GM23248 (cell line): Measurements from ENCODE around the gene STK32A. TPM values are rescaled to one million over a fixed set of nuclear protein-coding genes. Genes with fewer than 3 reads are reported as not detected.

ENCODE experiments used
- DNase-seq: peaks from one replicate; pipeline ENCODE4 v3.0.0-alpha.2; 2015
- H2AFZ ChIP-seq: fragments of 200-600 bp; sonication (generic); 2 replicates; pipeline ENCODE4 v1.6.1; 2016; ENCODE audit warnings: antibody characterized with exemption
- H3F3A ChIP-seq: fragments of 200-600 bp; sonication (generic); 2 replicates; pipeline ENCODE4 v1.6.1; 2016; ENCODE audit warnings: mild to moderate bottlenecking, antibody characterized with exemption, mixed run types; ENCODE audit not compliant: insufficient read depth
- H3K27ac ChIP-seq: fragments of 200-600 bp; sonication (generic); 2 replicates; pipeline ENCODE4 v1.5.1; 2016; ENCODE audit warnings: mild to moderate bottlenecking
- H3K27me3 ChIP-seq: fragments of 200-600 bp; sonication (generic); replicated peaks from 2 replicates; pipeline ENCODE4 v1.6.1; 2016; ENCODE audit warnings: mild to moderate bottlenecking; ENCODE audit not compliant: insufficient read depth
- H3K36me3 ChIP-seq: fragments of 200-600 bp; sonication (generic); 2 replicates; pipeline ENCODE4 v1.6.1; 2016; ENCODE audit warnings: low read depth, mild to moderate bottlenecking
- H3K4me1 ChIP-seq: fragments of 200-600 bp; sonication (generic); 2 replicates; pipeline ENCODE4 v1.6.1; 2016; ENCODE audit warnings: mild to moderate bottlenecking; ENCODE audit not compliant: insufficient read depth
- H3K4me2 ChIP-seq: fragments of 200-600 bp; sonication (generic); one replicate; pipeline ENCODE4 v1.6.1; 2016; ENCODE audit warnings: mild to moderate bottlenecking; ENCODE audit not compliant: unreplicated experiment
- H3K4me3 ChIP-seq: fragments of 200-600 bp; sonication (generic); 2 replicates; pipeline ENCODE4 v1.5.1; 2016; ENCODE audit warnings: mild to moderate bottlenecking
- H3K79me2 ChIP-seq: fragments of 200-600 bp; sonication (generic); 2 replicates; pipeline ENCODE4 v1.6.1; 2016; ENCODE audit warnings: mild to moderate bottlenecking; ENCODE audit not compliant: insufficient read depth
- H3K9ac ChIP-seq: fragments of 200-600 bp; sonication (generic); 2 replicates; pipeline ENCODE4 v1.6.1; 2016; ENCODE audit warnings: mild to moderate bottlenecking
- H3K9me2 ChIP-seq: fragments of 200-600 bp; sonication (generic); 2 replicates; pipeline ENCODE4 v1.6.1; 2016; ENCODE audit warnings: mixed run types, mild to moderate bottlenecking, moderate library complexity; ENCODE audit not compliant: insufficient read depth
- H3K9me3 ChIP-seq: fragments of 200-600 bp; sonication (generic); one replicate; pipeline ENCODE4 v1.6.1; 2017; ENCODE audit warnings: low read depth
- H4K20me1 ChIP-seq: fragments of 200-600 bp; sonication (generic); 2 replicates; pipeline ENCODE4 v1.6.0; 2016; ENCODE audit not compliant: insufficient read depth
- EZH2 ChIP-seq: fragments of 200-600 bp; sonication (generic); IDR thresholded peaks from 2 replicates; pipeline ENCODE4 v1.6.1; 2018; ENCODE audit warnings: antibody characterized with exemption, mild to moderate bottlenecking; ENCODE audit not compliant: insufficient read depth, poor library complexity, severe bottlenecking
- EZH2phosphoT487 ChIP-seq: fragments of 200-600 bp; sonication (generic); IDR thresholded peaks from 2 replicates; pipeline ENCODE4 v1.6.1; 2018; ENCODE audit warnings: antibody characterized with exemption, moderate library complexity, mild to moderate bottlenecking, low read depth; ENCODE audit not compliant: insufficient read depth
- WGBS, 2 experiments: methylation state at CpG; one replicate each; pipeline ENCODE4 v1.1.6; 2015 to 2017; ENCODE audit warnings: low lambda C conversion rate in 2 of 2, low coverage in 1 of 2; ENCODE audit errors: missing lambda C conversion rate in 2 of 2; 5-methylcytosine and 5-hydroxymethylcytosine counted together
- in situ Hi-C: fragments of 300-500 bp; cut with MboI; formaldehyde crosslinking; loops from 2 replicates; pipeline ENCODE4 v1.15.0; 2020
- polyA plus RNA-seq: library from polyadenylated mRNA; unstranded; fragments of >200 nt; fragmentation: Nextera tagmentation; extraction: Ambion mirVana; gene quantifications from 2 replicates; pipeline ENCODE4 v1.2.1, GENCODE V29; 2016
- total RNA-seq: library from RNA; depleted of rRNA; stranded (reverse); fragments of >200 nt; shearing (Covaris generic); gene quantifications from 2 replicates; pipeline ENCODE4 v1.2.3, GENCODE V29; 2014

Gene STK32A
- total and polyA plus RNA-seq, 2 experiments from 2014 or later, result 1.3 to 1.5 TPM

DNA sequence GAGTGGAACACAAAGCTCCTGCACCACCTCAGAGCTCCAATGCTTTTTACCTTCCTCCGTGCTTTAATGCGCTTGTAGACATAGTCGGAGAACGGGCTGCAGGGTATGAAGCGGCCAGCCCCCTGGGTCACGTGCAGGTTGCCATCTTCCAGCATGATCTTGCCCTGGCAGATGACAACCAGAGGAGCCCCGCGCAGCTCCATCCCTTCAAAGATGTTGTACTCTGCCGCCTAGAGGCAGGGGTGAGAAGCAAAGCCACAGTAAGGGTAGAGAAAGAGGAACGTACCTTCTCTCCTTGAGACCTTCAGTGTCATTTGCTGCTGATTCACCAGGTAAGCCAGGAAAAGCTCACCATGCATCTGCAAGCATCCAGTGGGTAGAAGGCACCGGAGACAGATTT, 162.8 kb downstream of the STK32A start:
- H2AFZ ChIP-seq, result no peak overlapping the region
- TF ChIP-seq EZH2 (no peak), EZH2phosphoT487 (no peak)
- H3K36me3 ChIP-seq, result peaks cover 3% of the 10 kb centered on the region; the same call in 1 of the 2 replicates
- no peaks in the 10 kb centered on the region for H4K20me1 ChIP-seq
- H3K4me1 ChIP-seq, result peaks cover 9% of the 10 kb centered on the region
- no peaks in the 10 kb centered on the region for H3K9me3 ChIP-seq
- WGBS, 2 experiments, result 85 to 92% methylated on average over 11 of the region's 11 CpGs
- no peak overlapping the region for H3K4me2 ChIP-seq
- H3K27ac ChIP-seq, result no peak overlapping the region
- H3K4me3 ChIP-seq, result no peak overlapping the region
- no peak for DNase-seq
- in situ Hi-C loops, result loop anchor here (10.0 kb wide), 1 partner anchor 157 kb away; no protein-coding TSS in a partner anchor
- H3K79me2 ChIP-seq, result no peaks in the 10 kb centered on the region
- no peak overlapping the region for H3K9ac ChIP-seq
- H3K27me3 ChIP-seq, result no peaks in the 10 kb centered on the region
- peaks cover 10% of the 10 kb centered on the region for H3F3A ChIP-seq
- no peaks in the 10 kb centered on the region for H3K9me2 ChIP-seq

DNA sequence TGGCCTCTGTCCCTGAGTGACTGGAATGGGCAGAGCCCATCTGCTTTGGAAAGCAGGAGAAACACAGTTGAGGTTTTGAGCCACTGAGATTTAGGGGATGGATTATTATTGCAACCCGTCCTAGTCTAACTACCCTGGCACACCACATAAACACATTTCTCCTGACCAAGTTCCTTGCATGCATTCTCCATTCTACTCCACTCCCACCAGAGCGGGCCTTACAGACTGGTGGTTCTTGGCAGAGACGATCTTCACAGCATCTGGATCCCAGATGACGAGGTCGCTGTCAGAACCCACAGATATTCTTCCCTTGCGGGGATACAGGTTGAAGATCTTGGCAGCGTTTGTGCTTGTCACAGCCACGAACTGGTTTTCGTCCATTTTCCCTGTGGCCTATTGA, 164.0 kb downstream of the STK32A start:
- Histone ChIP-seq H3F3A (peaks cover 23% of the 10 kb centered on the region), H3K27ac (0 out of 2 replicates have a peak overlapping the region, but pooled peaks have one; percentile 5), H3K4me2 (no peak overlapping the region), H3K27me3 (no peaks in the 10 kb centered on the region), H3K36me3 (peaks cover 3% of the 10 kb centered on the region; the same call in 1 of the 2 replicates), H4K20me1 (no peaks in the 10 kb centered on the region), H3K79me2 (no peaks in the 10 kb centered on the region), H2AFZ (no peak overlapping the region), H3K9me3 (no peaks in the 10 kb centered on the region), H3K9ac (no peak overlapping the region), H3K9me2 (no peaks in the 10 kb centered on the region), H3K4me3 (no peak overlapping the region), H3K4me1 (peaks cover 20% of the 10 kb centered on the region)
- in situ Hi-C loops, result loop anchor here (10.0 kb wide), 1 partner anchor 156 kb away; no protein-coding TSS in a partner anchor
- WGBS, 2 experiments, result 28 to 34% methylated on average over 9 of the region's 9 CpGs
- TF ChIP-seq EZH2 (no peak), EZH2phosphoT487 (no peak)
- DNase-seq, result peak; percentile 45

DNA sequence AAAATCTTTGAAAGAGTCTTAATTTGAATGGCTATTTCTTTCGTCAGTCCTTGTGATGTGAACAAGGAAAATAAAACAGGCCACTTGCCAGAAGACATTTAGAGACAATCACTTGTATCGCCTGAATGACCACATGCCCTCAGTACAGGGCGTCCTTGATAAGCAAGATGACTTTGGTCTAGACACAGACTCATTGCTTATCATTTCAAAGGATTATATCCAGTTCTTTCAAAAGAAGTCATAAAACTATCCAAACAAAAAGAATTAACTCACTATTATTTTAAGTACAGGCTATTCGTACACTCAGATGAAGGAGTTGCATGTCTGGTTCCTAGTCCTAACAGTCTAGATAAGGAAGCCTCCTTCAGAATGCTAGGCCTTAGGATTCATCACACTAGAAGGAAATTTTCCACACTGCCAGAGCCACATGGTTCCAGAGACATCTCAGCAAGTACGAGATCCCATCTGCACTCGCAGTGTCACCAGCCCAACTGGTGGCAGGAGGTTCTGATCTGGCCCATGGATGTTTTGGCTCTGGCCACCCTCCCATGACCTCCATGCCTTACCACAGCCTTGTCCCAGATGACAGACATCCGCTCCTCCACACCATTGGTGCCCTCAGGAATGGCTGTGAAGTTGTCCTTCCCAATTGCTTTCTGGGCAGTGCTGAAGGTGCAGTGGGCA, 165.4 kb downstream of the STK32A start:
- H3K9me3 ChIP-seq, result no peaks in the 10 kb centered on the region
- H3F3A ChIP-seq, result peaks cover 32% of the 10 kb centered on the region
- H3K9ac ChIP-seq, result no peak overlapping the region
- peak overlapping the region; percentile 29; the same call in 1 of the 2 replicates for H3K27ac ChIP-seq
- no peaks in the 10 kb centered on the region for H3K9me2 ChIP-seq
- H2AFZ ChIP-seq, result no peak overlapping the region
- no peaks in the 10 kb centered on the region for H3K27me3 ChIP-seq
- in situ Hi-C loops, result no loop called here
- no peak overlapping the region for H3K4me2 ChIP-seq
- 97 to 98% methylated on average over 7 of the region's 7 CpGs for WGBS, 2 experiments
- H3K36me3 ChIP-seq, result peaks cover 3% of the 10 kb centered on the region; the same call in 1 of the 2 replicates
- H3K79me2 ChIP-seq, result no peaks in the 10 kb centered on the region
- H3K4me3 ChIP-seq, result no peak overlapping the region
- peaks cover 30% of the 10 kb centered on the region for H3K4me1 ChIP-seq
- TF ChIP-seq EZH2phosphoT487, result no peak
- TF ChIP-seq EZH2, result no peak
- no peak for DNase-seq
- no peaks in the 10 kb centered on the region for H4K20me1 ChIP-seq

DNA sequence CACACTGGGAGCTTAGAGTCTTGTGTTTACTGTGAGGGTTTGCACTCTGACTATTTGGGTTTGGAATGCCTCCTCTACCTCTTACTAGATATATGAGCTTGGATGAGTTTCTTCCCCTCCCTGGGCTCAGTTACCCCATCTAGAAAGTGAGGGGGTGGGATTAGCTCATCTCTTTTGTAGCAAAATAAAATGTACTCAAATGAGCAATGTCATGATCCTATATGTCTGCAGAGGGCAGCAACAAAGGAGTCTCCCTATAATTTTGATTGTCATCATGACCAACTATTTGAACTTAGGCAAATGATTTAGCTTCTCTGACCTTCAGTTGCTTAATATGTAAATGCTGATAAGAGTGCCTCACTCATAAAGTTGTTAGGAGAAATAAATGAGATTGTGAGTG, 166.1 kb downstream of the STK32A start:
- in situ Hi-C loops, result no loop called here

More for the DNA sequence above, 166.1 kb downstream of the STK32A start:
- H4K20me1 ChIP-seq, result no peaks in the 10 kb centered on the region
- peaks cover 31% of the 10 kb centered on the region for H3K4me1 ChIP-seq
- H3F3A ChIP-seq, result peaks cover 37% of the 10 kb centered on the region
- no peak overlapping the region for H3K4me2 ChIP-seq
- no peak overlapping the region for H3K9ac ChIP-seq
- no peaks in the 10 kb centered on the region for H3K9me3 ChIP-seq
- peaks cover 3% of the 10 kb centered on the region; the same call in 1 of the 2 replicates for H3K36me3 ChIP-seq
- no peaks in the 10 kb centered on the region for H3K79me2 ChIP-seq
- H3K27ac ChIP-seq, result peak overlapping the region; percentile 29; the same call in 1 of the 2 replicates
- no peak for TF ChIP-seq EZH2phosphoT487
- no peak for TF ChIP-seq EZH2
- DNase-seq, result peak; percentile 60
- no peaks in the 10 kb centered on the region for H3K27me3 ChIP-seq
- no peak overlapping the region for H3K4me3 ChIP-seq
- no peak overlapping the region for H2AFZ ChIP-seq
- no peaks in the 10 kb centered on the region for H3K9me2 ChIP-seq
